Colonic mucosa (tissue), 4 donors: ENCODE results near the gene RLIM. TPM values are rescaled to one million over a fixed set of nuclear protein-coding genes. Genes with fewer than 3 reads are reported as not detected.

Experiments used
- DNase-seq: peaks from one replicate; pipeline ENCODE4 v3.0.0-alpha.2; 2020
- H3K27ac ChIP-seq: fragments of 200-600 bp; one replicate; pipeline ENCODE4 v1.8.0; 2021
- H3K27me3 ChIP-seq: fragments of 200-600 bp; one replicate; pipeline ENCODE4 v1.8.0; 2021
- H3K36me3 ChIP-seq: fragments of 200-600 bp; one replicate; pipeline ENCODE4 v1.8.0; 2021
- H3K4me1 ChIP-seq: fragments of 200-600 bp; one replicate; pipeline ENCODE4 v1.8.0; 2021; ENCODE audit warnings: mild to moderate bottlenecking
- H3K4me3 ChIP-seq: fragments of 200-600 bp; one replicate; pipeline ENCODE4 v1.8.0; 2021
- H3K9ac ChIP-seq, 2 donors: one replicate each; pipeline ENCODE4 v1.7.0; 2013; ENCODE audit warnings: control low read depth in 2 of 2, low read depth in 2 of 2, low read length in 2 of 2
- H3K9me3 ChIP-seq: fragments of 200-600 bp; one replicate; pipeline ENCODE4 v1.8.0; 2021
- CTCF ChIP-seq: fragments of 200-600 bp; IDR thresholded peaks from one replicate; pipeline ENCODE4 v1.8.0; 2022; ENCODE audit warnings: antibody characterized with exemption, mild to moderate bottlenecking
- intact Hi-C: fragments of 100-400 bp; cut with DNase I; formaldehyde crosslinking; loops from one replicate; pipeline ENCODE4 v1.14.1; 2022
- total RNA-seq, 2 donors: library from RNA; stranded (reverse); fragmentation: NEBNext Ultra II Directional in 1 of 2; extraction: Animal tissue kit (Norgen Biotek cat#: 25700) in 1 of 2; gene quantifications; one replicate each; pipeline ENCODE4 v1.2.1, GENCODE V29; 2021
- donor health status: healthy.
- donor health status: DM: no; HTN: no; CAD: no.
- donor health status: DM: no; HTN: no; CAD: no.

RLIM gene
- total RNA-seq, 2 donors from 2014 or later, result 24.4 to 27.1 TPM

- no peak overlapping the region for H3K27ac ChIP-seq
- no peaks in the 10 kb centered on the region for H3K9me3 ChIP-seq
- no peak overlapping the region for H3K9ac ChIP-seq
- no peak for TF ChIP-seq CTCF
- no peaks in the 10 kb centered on the region for H3K27me3 ChIP-seq
- no peak overlapping the region for H3K4me3 ChIP-seq
- H3K36me3 ChIP-seq, result no peaks in the 10 kb centered on the region
- H3K4me1 ChIP-seq, result no peaks in the 10 kb centered on the region
- intact Hi-C loops, result loop anchor here (10.0 kb wide), 1 partner anchor 692 kb away; the partner anchor contains the start of gene XIST
- DNase-seq, result no peak
Measured at GRCh38 chrX:74546984-74547383, 67.4 kb downstream of the RLIM start.

GRCh38 chrX:74545880-74546523, 68.4 kb downstream of the RLIM start:
- H3K9ac ChIP-seq, result no peak overlapping the region
- H3K4me1 ChIP-seq, result no peaks in the 10 kb centered on the region
- no peak for TF ChIP-seq CTCF
- H3K9me3 ChIP-seq, result no peaks in the 10 kb centered on the region
- no peaks in the 10 kb centered on the region for H3K36me3 ChIP-seq
- H3K27me3 ChIP-seq, result no peaks in the 10 kb centered on the region
- DNase-seq, result no peak
- no peak overlapping the region for H3K4me3 ChIP-seq
- no peak overlapping the region for H3K27ac ChIP-seq
- intact Hi-C loops, result loop anchor here (10.0 kb wide), 1 partner anchor 691 kb away; the partner anchor contains the start of gene XIST

GRCh38 chrX:74540635-74541249, 73.7 kb downstream of the RLIM start:
- no peaks in the 10 kb centered on the region for H3K9me3 ChIP-seq
- no peaks in the 10 kb centered on the region for H3K27me3 ChIP-seq
- no peak overlapping the region for H3K4me3 ChIP-seq
- no peak for DNase-seq
- no peak for TF ChIP-seq CTCF
- no peaks in the 10 kb centered on the region for H3K36me3 ChIP-seq
- no peaks in the 10 kb centered on the region for H3K4me1 ChIP-seq
- intact Hi-C loops, result loop anchor here (10.0 kb wide), 1 partner anchor 686 kb away; the partner anchor contains the start of gene XIST
- no peak overlapping the region for H3K9ac ChIP-seq
- no peak overlapping the region for H3K27ac ChIP-seq

- Histone ChIP-seq H3K36me3 (no peaks in the 10 kb centered on the region), H3K27ac (peak overlapping the region; percentile 86), H3K27me3 (no peaks in the 10 kb centered on the region), H3K4me3 (peak overlapping the region; percentile 47), H3K9me3 (no peaks in the 10 kb centered on the region), H3K4me1 (no peaks in the 10 kb centered on the region), H3K9ac (peak overlapping the region; percentile 7 to 70)
- no peak for TF ChIP-seq CTCF
- intact Hi-C loops, result no loop called here
- DNase-seq, result no peak
Measured at GRCh38 chrX:74536832-74537371, 77.5 kb downstream of the RLIM start.

GRCh38 chrX:74536152-74536831, 78.1 kb downstream of the RLIM start:
- no peaks in the 10 kb centered on the region for H3K4me1 ChIP-seq
- peak overlapping the region; percentile 49 to 70 for H3K9ac ChIP-seq
- peak overlapping the region; percentile 47 for H3K4me3 ChIP-seq
- H3K36me3 ChIP-seq, result no peaks in the 10 kb centered on the region
- DNase-seq, result peak; percentile 77
- no peaks in the 10 kb centered on the region for H3K27me3 ChIP-seq
- intact Hi-C loops, result no loop called here
- TF ChIP-seq CTCF, result peak; percentile 24
- no peaks in the 10 kb centered on the region for H3K9me3 ChIP-seq
- peak overlapping the region; percentile 86 for H3K27ac ChIP-seq
